KOPT-K1 (cell line): ENCODE data around the gene AK1.
A peak's percentile ranks its signal among the peaks of the same experiment; 100 is the strongest.

ENCODE experiments used
- H3K27ac ChIP-seq: fragments of 200-600 bp; sonication (generic); 2 replicates; pipeline ENCODE4 v1.5.1; 2016; ENCODE audit warnings: antibody characterized with exemption, mild to moderate bottlenecking, low read depth, low read length; ENCODE audit not compliant: poor library complexity, severe bottlenecking
- H3K36me3 ChIP-seq: fragments of 200-600 bp; sonication (generic); 2 replicates; pipeline ENCODE4 v1.5.1; 2017; ENCODE audit warnings: antibody characterized with exemption, mild to moderate bottlenecking, low read length, moderate library complexity; ENCODE audit not compliant: insufficient read depth
- H3K9me3 ChIP-seq: fragments of 200-600 bp; sonication (generic); 2 replicates; pipeline ENCODE4 v1.5.1; 2017; ENCODE audit warnings: antibody characterized with exemption, low read length, mild to moderate bottlenecking; ENCODE audit not compliant: insufficient read depth, poor library complexity, severe bottlenecking

The AK1 gene

GRCh38 chr9:127877566-127877998 is at the start of gene AK1:
AK1 (minus strand) TSS chr9:127877675; CDS start chr9:127874617, 3,058 bp downstream.
- H3K27ac ChIP-seq: no peak within 1 kb of the TSS

GRCh38 chr9:127926906-127927200 is 49.4 kb upstream of the AK1 start:
- no peaks in the 10 kb centered on the region for H3K36me3 ChIP-seq
- no peaks in the 10 kb centered on the region for H3K9me3 ChIP-seq
- H3K27ac ChIP-seq: no peak overlapping the region

More at GRCh38 chr9:127877566-127877998, at the start of gene AK1:
- Histone ChIP-seq H3K36me3 (no peaks in the 10 kb centered on the region), H3K9me3 (no peaks in the 10 kb centered on the region)

- Histone ChIP-seq H3K9me3 (no peaks in the 10 kb centered on the region), H3K36me3 (no peaks in the 10 kb centered on the region), H3K27ac (no peak overlapping the region)
Observed at GRCh38 chr9:127925959-127926905, 48.8 kb upstream of the AK1 start.

- H3K27ac ChIP-seq: no peak overlapping the region
- no peaks in the 10 kb centered on the region for H3K36me3 ChIP-seq
- H3K9me3 ChIP-seq: no peaks in the 10 kb centered on the region
Observed at GRCh38 chr9:127924736-127925444, 47.4 kb upstream of the AK1 start.

GRCh38 chr9:127923771-127924170 is 46.3 kb upstream of the AK1 start:
- H3K36me3 ChIP-seq: no peaks in the 10 kb centered on the region
- no peaks in the 10 kb centered on the region for H3K9me3 ChIP-seq
- no peak overlapping the region for H3K27ac ChIP-seq

GRCh38 chr9:127923046-127923445 is 45.6 kb upstream of the AK1 start:
- Histone ChIP-seq H3K9me3 (no peaks in the 10 kb centered on the region), H3K27ac (no peak overlapping the region)

GRCh38 chr9:127921557-127922120 is 44.2 kb upstream of the AK1 start:
- Histone ChIP-seq H3K27ac (no peak overlapping the region), H3K36me3 (no peaks in the 10 kb centered on the region), H3K9me3 (no peaks in the 10 kb centered on the region)

More at GRCh38 chr9:127923046-127923445, 45.6 kb upstream of the AK1 start:
- no peaks in the 10 kb centered on the region for H3K36me3 ChIP-seq

- Histone ChIP-seq H3K27ac (no peak overlapping the region), H3K9me3 (no peaks in the 10 kb centered on the region), H3K36me3 (no peaks in the 10 kb centered on the region)
Observed at GRCh38 chr9:127920794-127921193, 43.3 kb upstream of the AK1 start.

- Histone ChIP-seq H3K9me3 (no peaks in the 10 kb centered on the region), H3K27ac (no peak overlapping the region), H3K36me3 (no peaks in the 10 kb centered on the region)
Observed at GRCh38 chr9:127919253-127919815, 41.9 kb upstream of the AK1 start.

- no peak overlapping the region for H3K27ac ChIP-seq
Observed at GRCh38 chr9:127918183-127919107, 41.0 kb upstream of the AK1 start.

GRCh38 chr9:127917603-127918002 is 40.1 kb upstream of the AK1 start:
- Histone ChIP-seq H3K27ac (no peak overlapping the region), H3K36me3 (no peaks in the 10 kb centered on the region), H3K9me3 (no peaks in the 10 kb centered on the region)

More at GRCh38 chr9:127918183-127919107, 41.0 kb upstream of the AK1 start:
- no peaks in the 10 kb centered on the region for H3K36me3 ChIP-seq
- H3K9me3 ChIP-seq: no peaks in the 10 kb centered on the region

- Histone ChIP-seq H3K9me3 (no peaks in the 10 kb centered on the region), H3K36me3 (no peaks in the 10 kb centered on the region), H3K27ac (peak within 1 kb of the TSS; percentile 32)
Observed at GRCh38 chr9:127916720-127917581, 39.5 kb upstream of the AK1 start, which contains the start of gene ST6GALNAC4. ST6GALNAC4 (minus strand) TSS chr9:127917041; CDS start chr9:127916419, 622 bp downstream.
